GM23248 (cell line): ENCODE data around the gene CREBBP.

ENCODE experiments used
- EZH2 ChIP-seq: fragments of 200-600 bp; sonication (generic); IDR thresholded peaks from 2 replicates; pipeline ENCODE4 v1.6.1; 2018; ENCODE audit warnings: antibody characterized with exemption, mild to moderate bottlenecking; ENCODE audit not compliant: insufficient read depth, poor library complexity, severe bottlenecking
- EZH2phosphoT487 ChIP-seq: fragments of 200-600 bp; sonication (generic); IDR thresholded peaks from 2 replicates; pipeline ENCODE4 v1.6.1; 2018; ENCODE audit warnings: antibody characterized with exemption, moderate library complexity, mild to moderate bottlenecking, low read depth; ENCODE audit not compliant: insufficient read depth

- TF ChIP-seq EZH2phosphoT487 (no peak), EZH2 (no peak)
Observed at GRCh38 chr16:3754081-3754703, 126.3 kb downstream of the CREBBP start.
